Measurements from ENCODE around the gene CDX2.
A peak's percentile ranks its signal among the peaks of the same experiment; 100 is the strongest.

CDX2 gene

DNA sequence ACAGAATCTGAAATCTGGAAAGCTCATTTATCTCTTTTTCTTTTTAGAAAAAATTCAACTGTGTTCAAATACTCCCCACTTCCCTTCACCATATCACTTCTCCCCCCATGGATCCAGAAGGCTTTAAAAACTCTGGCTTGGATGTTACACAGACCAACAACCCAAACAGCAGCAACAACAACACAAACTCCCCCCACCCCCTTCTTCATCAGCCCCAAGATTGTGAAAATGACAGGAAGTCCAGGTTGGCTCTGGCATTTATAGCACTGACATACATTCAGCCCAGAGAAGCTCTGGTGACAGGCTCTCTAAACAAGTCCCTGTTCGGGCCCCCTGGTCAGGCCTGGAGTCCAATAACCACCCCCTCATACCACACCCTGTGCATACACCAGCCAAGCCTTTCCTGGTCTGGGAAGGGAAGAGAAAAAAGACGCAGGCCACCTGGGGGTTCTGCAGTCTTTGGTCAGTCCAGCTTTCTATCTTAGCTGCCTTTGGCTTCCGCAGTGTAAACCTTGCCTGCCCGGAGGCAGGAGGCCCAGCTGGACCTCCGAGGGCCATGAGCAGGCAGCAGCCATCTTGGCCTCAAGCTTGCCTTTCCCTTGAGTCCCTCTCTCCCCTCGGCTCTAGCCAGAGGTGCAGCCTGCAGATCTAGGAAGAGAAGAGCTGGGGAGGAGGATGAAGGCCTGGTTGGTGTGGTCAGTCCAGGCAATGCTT is 6.8 kb downstream of the CDX2 start:
- H3K36me3 ChIP-seq (ENCODE audit: control insufficient read depth, low read length), result no peaks in the 10 kb centered on the region
- H3K4me1 ChIP-seq (ENCODE audit: control insufficient read depth, low read length), result no peaks in the 10 kb centered on the region
- no peak overlapping the region for H3K4me3 ChIP-seq (ENCODE audit: low read length)
- peaks cover 25% of the 10 kb centered on the region for H3K27me3 ChIP-seq (ENCODE audit: control insufficient read depth, low read length)
- H4K20me1 ChIP-seq (ENCODE audit: control insufficient read depth, insufficient read depth, low read depth, low read length), result no peaks in the 10 kb centered on the region
- H3K4me2 ChIP-seq (ENCODE audit: low read length), result no peak overlapping the region
- no peak for TF ChIP-seq EZH2phosphoT487 (IDR thresholded peaks at IDR 0.05; ENCODE audit: borderline replicate concordance, low read length)
- TF ChIP-seq, protein P1, sequence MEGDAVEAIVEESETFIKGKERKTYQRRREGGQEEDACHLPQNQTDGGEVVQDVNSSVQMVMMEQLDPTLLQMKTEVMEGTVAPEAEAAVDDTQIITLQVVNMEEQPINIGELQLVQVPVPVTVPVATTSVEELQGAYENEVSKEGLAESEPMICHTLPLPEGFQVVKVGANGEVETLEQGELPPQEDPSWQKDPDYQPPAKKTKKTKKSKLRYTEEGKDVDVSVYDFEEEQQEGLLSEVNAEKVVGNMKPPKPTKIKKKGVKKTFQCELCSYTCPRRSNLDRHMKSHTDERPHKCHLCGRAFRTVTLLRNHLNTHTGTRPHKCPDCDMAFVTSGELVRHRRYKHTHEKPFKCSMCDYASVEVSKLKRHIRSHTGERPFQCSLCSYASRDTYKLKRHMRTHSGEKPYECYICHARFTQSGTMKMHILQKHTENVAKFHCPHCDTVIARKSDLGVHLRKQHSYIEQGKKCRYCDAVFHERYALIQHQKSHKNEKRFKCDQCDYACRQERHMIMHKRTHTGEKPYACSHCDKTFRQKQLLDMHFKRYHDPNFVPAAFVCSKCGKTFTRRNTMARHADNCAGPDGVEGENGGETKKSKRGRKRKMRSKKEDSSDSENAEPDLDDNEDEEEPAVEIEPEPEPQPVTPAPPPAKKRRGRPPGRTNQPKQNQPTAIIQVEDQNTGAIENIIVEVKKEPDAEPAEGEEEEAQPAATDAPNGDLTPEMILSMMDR (IDR thresholded peaks at IDR 0.05; ENCODE audit: low read depth, low read length, poor library complexity, severe bottlenecking), result no peak
- no peaks in the 10 kb centered on the region for H3K79me2 ChIP-seq (ENCODE audit: control insufficient read depth, low read length)
- H3K9me2 ChIP-seq (replicated peaks; ENCODE audit: control insufficient read depth, low read length), result no peaks in the 10 kb centered on the region
- no peaks in the 10 kb centered on the region for H3K9me3 ChIP-seq (ENCODE audit: control insufficient read depth, insufficient read depth, low read length)
- no peaks in the 10 kb centered on the region for H3F3A ChIP-seq (ENCODE audit: control insufficient read depth, insufficient read depth)
- no peak overlapping the region for H3K27ac ChIP-seq (ENCODE audit: low read depth, low read length)

DNA sequence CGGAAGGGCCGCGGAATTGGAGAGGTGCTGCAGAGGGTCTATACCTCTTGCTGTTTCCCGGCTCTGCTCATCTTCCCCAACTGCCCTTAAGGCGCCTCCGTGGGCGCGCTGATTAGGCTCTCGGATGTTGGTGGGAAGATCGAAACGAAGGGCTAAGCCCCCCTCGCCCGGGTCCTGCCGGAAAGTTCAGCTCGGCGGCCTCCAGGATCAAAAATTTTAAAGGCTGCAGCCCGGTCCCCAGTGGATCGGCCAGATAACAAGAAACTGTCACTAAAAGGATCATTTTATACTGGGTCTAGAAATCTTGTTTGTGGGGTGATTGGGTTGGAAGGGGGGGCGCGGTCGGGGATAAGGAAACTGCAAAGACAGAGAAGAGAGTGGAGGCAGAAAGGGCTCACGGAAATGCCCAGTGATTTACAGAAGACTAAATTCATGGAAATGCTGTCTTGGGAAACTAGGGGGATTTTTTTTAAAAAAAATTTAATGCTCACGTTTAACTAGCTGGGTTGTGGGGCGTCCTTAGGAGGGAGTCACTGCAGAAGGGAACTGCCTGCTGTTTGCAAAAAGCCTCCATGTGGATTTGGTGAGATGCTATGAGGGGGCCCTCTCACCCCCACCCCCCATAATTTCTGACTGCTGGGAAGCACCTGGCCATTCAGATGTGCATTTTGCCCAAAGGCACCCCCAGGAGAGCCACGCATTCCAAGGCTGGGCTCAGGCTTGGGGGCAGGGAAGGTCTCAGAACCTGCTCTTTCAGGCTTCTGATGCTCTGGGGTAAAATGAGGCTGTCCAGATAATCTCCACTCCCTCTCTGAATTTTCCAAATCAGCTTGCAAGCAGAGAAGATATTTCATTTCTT is 7.7 kb downstream of the CDX2 start:
- Histone ChIP-seq H3K4me1 (ENCODE audit: control insufficient read depth, low read length) (no peaks in the 10 kb centered on the region), H3K27ac (ENCODE audit: low read depth, low read length) (no peak overlapping the region), H3F3A (ENCODE audit: control insufficient read depth, insufficient read depth) (no peaks in the 10 kb centered on the region), H3K27me3 (ENCODE audit: control insufficient read depth, low read length) (peaks cover 27% of the 10 kb centered on the region), H3K4me3 (ENCODE audit: low read length) (peak overlapping the region; percentile 44), H3K36me3 (ENCODE audit: control insufficient read depth, low read length) (no peaks in the 10 kb centered on the region), H3K4me2 (ENCODE audit: low read length) (peak overlapping the region; percentile 52), H4K20me1 (ENCODE audit: control insufficient read depth, insufficient read depth, low read depth, low read length) (no peaks in the 10 kb centered on the region), H3K9me3 (ENCODE audit: control insufficient read depth, insufficient read depth, low read length) (no peaks in the 10 kb centered on the region), H3K9me2 (replicated peaks; ENCODE audit: control insufficient read depth, low read length) (no peaks in the 10 kb centered on the region), H3K79me2 (ENCODE audit: control insufficient read depth, low read length) (no peaks in the 10 kb centered on the region)
- no peak for TF ChIP-seq EZH2phosphoT487 (IDR thresholded peaks at IDR 0.05; ENCODE audit: borderline replicate concordance, low read length)
- TF ChIP-seq, protein P1 (IDR thresholded peaks at IDR 0.05; ENCODE audit: low read depth, low read length, poor library complexity, severe bottlenecking), result no peak

DNA sequence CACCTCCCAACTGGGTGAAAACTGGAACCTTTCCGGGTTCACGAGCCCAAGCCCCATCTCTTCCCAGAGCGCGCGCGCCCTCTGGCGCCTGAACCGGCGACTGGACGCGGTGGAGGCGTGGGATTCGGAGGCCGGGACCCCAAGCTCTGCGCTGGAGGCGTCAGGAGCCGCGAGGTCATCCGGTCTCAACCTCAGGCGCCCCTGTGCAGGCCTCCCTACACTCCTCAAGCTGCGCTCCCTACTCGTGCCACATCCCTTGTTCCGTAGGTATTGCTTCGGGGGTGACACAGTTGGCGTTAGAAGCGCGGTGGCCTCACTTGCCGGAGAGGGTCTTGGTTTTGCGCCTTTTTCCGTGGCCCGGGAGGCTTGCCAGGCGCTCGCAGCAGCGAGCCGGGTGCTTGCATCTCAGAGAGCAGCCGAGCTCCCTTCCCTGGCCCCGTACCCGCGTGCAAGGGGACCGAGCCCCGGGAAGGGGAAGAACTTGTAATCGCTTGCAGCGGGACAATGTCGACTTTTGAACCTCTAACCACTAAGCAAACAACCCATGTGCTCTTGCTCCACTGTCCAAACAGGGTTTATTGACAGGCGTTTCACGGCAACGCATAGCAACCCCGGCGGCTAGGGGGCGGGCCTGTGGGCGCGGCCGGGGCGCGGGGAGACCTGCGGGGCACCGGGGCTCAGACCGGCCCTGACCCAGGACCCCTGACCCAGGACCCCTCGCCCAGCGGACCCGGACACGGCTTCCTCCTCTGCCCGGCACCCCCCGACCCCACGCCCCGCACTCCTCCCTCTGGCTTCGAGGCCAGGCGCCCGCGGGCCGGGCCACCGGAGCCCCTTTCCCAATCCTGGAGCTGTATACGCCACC is 8.5 kb downstream of the CDX2 start:
- Histone ChIP-seq H3K4me2 (ENCODE audit: low read length) (peak overlapping the region; percentile 52), H3K27me3 (ENCODE audit: control insufficient read depth, low read length) (peaks cover 30% of the 10 kb centered on the region), H3F3A (ENCODE audit: control insufficient read depth, insufficient read depth) (no peaks in the 10 kb centered on the region), H3K27ac (ENCODE audit: low read depth, low read length) (no peak overlapping the region), H4K20me1 (ENCODE audit: control insufficient read depth, insufficient read depth, low read depth, low read length) (no peaks in the 10 kb centered on the region), H3K36me3 (ENCODE audit: control insufficient read depth, low read length) (no peaks in the 10 kb centered on the region), H3K9me2 (replicated peaks; ENCODE audit: control insufficient read depth, low read length) (no peaks in the 10 kb centered on the region), H3K79me2 (ENCODE audit: control insufficient read depth, low read length) (no peaks in the 10 kb centered on the region), H3K9me3 (ENCODE audit: control insufficient read depth, insufficient read depth, low read length) (no peaks in the 10 kb centered on the region), H3K4me3 (ENCODE audit: low read length) (peak overlapping the region; percentile 44), H3K4me1 (ENCODE audit: control insufficient read depth, low read length) (no peaks in the 10 kb centered on the region)
- TF ChIP-seq, protein P1 (IDR thresholded peaks at IDR 0.05; ENCODE audit: low read depth, low read length, poor library complexity, severe bottlenecking), result peak; percentile 19
- no peak; the same call in 1 of the 2 replicates for TF ChIP-seq EZH2phosphoT487 (IDR thresholded peaks at IDR 0.05; ENCODE audit: borderline replicate concordance, low read length)
